B cell (primary cell): Measurements from ENCODE around the gene SUSD2. TPM values are rescaled to one million over a fixed set of nuclear protein-coding genes. Genes with fewer than 3 reads are reported as not detected.

Experiments used
- ATAC-seq: fragments of 200-7000 bp; cut with Tn5 transposase; one replicate; pipeline ENCODE4 v1.10.0; 2021; ENCODE audit warnings: low read depth, mild to moderate bottlenecking, moderate number of reproducible peaks, moderate library complexity
- CTCF ChIA-PET: fragments of 350-600 bp; sonication (Branson Sonifier 250); formaldehyde crosslinking; loops from one replicate; lab custom pipeline; 2021; ENCODE audit warnings: antibody characterized with exemption, inconsistent platforms; lab: Charles Lee
- POLR2A ChIA-PET: fragments of 350-600 bp; sonication (Branson Sonifier 250); formaldehyde crosslinking; loops from one replicate; lab custom pipeline; 2021; ENCODE audit warnings: antibody characterized with exemption; lab: Charles Lee
- DNase-seq: peaks from one replicate; pipeline ENCODE4 v3.0.0; 2013
- H2AFZ ChIP-seq: 2 replicates; pipeline ENCODE4 v1.6.1; 2012; ENCODE audit warnings: mild to moderate bottlenecking, low read depth, low read length; ENCODE audit not compliant: insufficient read depth, poor library complexity, severe bottlenecking
- H3K27ac ChIP-seq, 2 donors: 1 replicate in 1 of 2; 2 replicates in 1 of 2; pipeline ENCODE4 v1.5.1; 2012 to 2013; ENCODE audit warnings: low read length in 2 of 2, mild to moderate bottlenecking in 2 of 2, moderate library complexity in 1 of 2
- H3K27me3 ChIP-seq, 4 experiments: fragments of 200-600 bp in 1 of 4; sonication (generic) in 1 of 4; replicated peaks in 1 of 4; 1 replicate in 2 of 4; 2 replicates in 2 of 4; pipeline versions ENCODE4 v1.6.1 to v1.7.0; 2013 to 2016; ENCODE audit warnings: low read length in 3 of 4, mild to moderate bottlenecking in 2 of 4, mixed read lengths in 1 of 4, moderate library complexity in 1 of 4; ENCODE audit not compliant: insufficient read depth in 4 of 4, control insufficient read depth in 3 of 4; ENCODE audit errors: control extremely low read depth in 1 of 4
- H3K36me3 ChIP-seq, 2 experiments: replicated peaks in 1 of 2; 1 replicate in 1 of 2; 2 replicates in 1 of 2; pipeline versions ENCODE4 v1.6.1 to v1.7.1; 2013; ENCODE audit warnings: low read length in 1 of 2; ENCODE audit not compliant: insufficient read depth in 2 of 2, control insufficient read depth in 1 of 2; ENCODE audit errors: control extremely low read depth in 1 of 2, extremely low read depth in 1 of 2
- H3K4me1 ChIP-seq, 2 donors: fragments of 200-600 bp in 1 of 2; sonication (generic) in 1 of 2; 1 replicate in 1 of 2; 2 replicates in 1 of 2; pipeline versions ENCODE4 v1.5.1 to v1.6.1; 2013 to 2017; ENCODE audit warnings: low read length in 2 of 2; ENCODE audit not compliant: control insufficient read depth in 2 of 2, insufficient read depth in 2 of 2
- H3K4me2 ChIP-seq: replicated peaks from 2 replicates; pipeline ENCODE3; 2012; ENCODE audit warnings: mild to moderate bottlenecking, low read depth, low read length; ENCODE audit not compliant: poor library complexity, severe bottlenecking
- H3K4me3 ChIP-seq, 5 experiments: fragments of 200-600 bp in 1 of 5; sonication (generic) in 1 of 5; 1 replicate in 3 of 5; 2 replicates in 2 of 5; pipeline versions ENCODE4 v1.5.1 to v1.7.0; 2011 to 2016; ENCODE audit warnings: low read length in 4 of 5, mild to moderate bottlenecking in 4 of 5, low read depth in 2 of 5, control low read depth in 1 of 5, moderate library complexity in 1 of 5; ENCODE audit not compliant: insufficient read depth in 1 of 5; ENCODE audit errors: control extremely low read depth in 1 of 5, extremely low read depth in 1 of 5
- H3K79me2 ChIP-seq: fragments of 200-600 bp; sonication (generic); one replicate; pipeline ENCODE4 v1.6.0; 2016; ENCODE audit warnings: low read length; ENCODE audit not compliant: control insufficient read depth, insufficient read depth
- H3K9ac ChIP-seq: fragments of 200-600 bp; sonication (generic); 2 replicates; pipeline ENCODE4 v1.6.1; 2017; ENCODE audit warnings: mild to moderate bottlenecking, low read length, moderate library complexity
- H3K9me3 ChIP-seq, 3 donors: one replicate each; pipeline versions ENCODE4 v1.6.1 to v1.7.1; 2013; ENCODE audit warnings: low read length in 2 of 3; ENCODE audit not compliant: control insufficient read depth in 2 of 3, insufficient read depth in 1 of 3; ENCODE audit errors: control extremely low read depth in 1 of 3
- H4K20me1 ChIP-seq: 2 replicates; pipeline ENCODE4 v1.6.0; 2012; ENCODE audit warnings: mild to moderate bottlenecking, low read length; ENCODE audit not compliant: insufficient read depth, control insufficient read depth, poor library complexity, severe bottlenecking
- H3K27ac Mint-ChIP-seq: one replicate; pipeline ENCODE4 v1.8.0; 2021; ENCODE audit warnings: mixed read lengths
- H3K27me3 Mint-ChIP-seq: one replicate; pipeline ENCODE4 v1.8.0; 2021; ENCODE audit warnings: mixed read lengths
- H3K4me1 Mint-ChIP-seq: one replicate; pipeline ENCODE4 v1.8.0; 2021; ENCODE audit warnings: mixed read lengths
- H3K4me3 Mint-ChIP-seq: one replicate; pipeline ENCODE4 v1.8.0; 2021; ENCODE audit warnings: mixed read lengths
- H3K9me3 Mint-ChIP-seq: one replicate; pipeline ENCODE4 v1.8.0; 2022; ENCODE audit warnings: mixed read lengths; ENCODE audit not compliant: insufficient read depth
- EZH2 ChIP-seq: IDR thresholded peaks from 2 replicates; pipeline ENCODE4 v1.6.1; 2012; ENCODE audit warnings: borderline replicate concordance, low read depth, mild to moderate bottlenecking, moderate library complexity, low read length; ENCODE audit not compliant: insufficient read depth, poor library complexity, severe bottlenecking
- WGBS: methylation state at CpG from one replicate; pipeline ENCODE4 v1.1.5; 2013; ENCODE audit warnings: missing lambda C conversion rate; ENCODE audit not compliant: insufficient coverage; 5-methylcytosine and 5-hydroxymethylcytosine counted together
- intact Hi-C: fragments of 100-400 bp; cut with micrococcal nuclease; formaldehyde crosslinking; loops from one replicate; pipeline ENCODE4 v1.10.0; 2022
- polyA plus RNA-seq: library from polyadenylated mRNA; depleted of rRNA; stranded (reverse); fragments of >200 nt; gene quantifications from 2 replicates; pipeline ENCODE4 v1.2.3, GENCODE V29; 2012
- total RNA-seq, 2 donors: library from RNA; stranded (reverse); fragments of 120-200 nt in 1 of 2; gene quantifications; 1 replicate in 1 of 2; 2 replicates in 1 of 2; pipeline versions ENCODE4 v1.2.3 to v1.2.4, GENCODE V29; 2013 to 2022
- TF ChIP-seq, protein P1 (sequence below): fragments of 200-600 bp; IDR thresholded peaks from one replicate; pipeline ENCODE4 v1.8.0; 2022; ENCODE audit warnings: antibody characterized with exemption, mild to moderate bottlenecking

SUSD2 gene
- total and polyA plus RNA-seq, 2 donors (not counting 1 experiment from before 2014, with no cell fraction given): 0.30 to 0.48 TPM

DNA sequence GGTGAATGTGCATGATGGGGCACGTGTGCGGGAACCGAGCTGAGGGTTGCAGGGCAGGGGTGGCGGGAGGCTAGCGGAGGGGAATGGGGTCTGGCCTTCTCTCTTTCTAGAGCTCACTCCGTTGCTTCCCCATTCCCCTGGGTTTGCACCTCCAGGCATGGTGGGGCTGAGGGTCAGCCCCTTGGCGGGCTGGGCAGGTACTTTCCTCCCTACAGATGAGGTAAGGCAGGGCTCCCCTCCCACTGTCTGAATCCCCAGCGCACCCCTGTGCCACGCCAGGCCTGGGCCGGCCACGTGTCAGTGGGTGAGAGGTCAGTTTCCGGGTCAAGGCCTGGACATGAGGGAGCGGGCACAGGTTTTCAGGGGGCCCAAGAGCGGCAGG, 8.9 kb downstream of the SUSD2 start:
- POLR2A ChIA-PET: no interaction called here
- Histone ChIP-seq H3K9me3 (no peaks in the 10 kb centered on the region), H4K20me1 (no peaks in the 10 kb centered on the region), H3K36me3 (no peaks in the 10 kb centered on the region), H3K9ac (no peak overlapping the region), H3K4me3 (no peak overlapping the region), H3K27ac (no peak overlapping the region), H2AFZ (no peak overlapping the region), H3K27me3 (no peaks in the 10 kb centered on the region), H3K79me2 (no peaks in the 10 kb centered on the region), H3K4me2 (no peak overlapping the region), H3K4me1 (peaks cover 0 to 9% of the 10 kb centered on the region in 2 donors)
- no peak for DNase-seq
- Mint-ChIP-seq H3K27ac (no peak overlapping the region), H3K27me3 (no peaks in the 10 kb centered on the region), H3K9me3 (no peaks in the 10 kb centered on the region), H3K4me1 (no peaks in the 10 kb centered on the region), H3K4me3 (no peak overlapping the region)
- CTCF ChIA-PET: interaction anchor here (1.2 to 2.3 kb wide), 2 partner anchors 41 to 57 kb away, joined by 4 to 7 read pairs; no protein-coding TSS in a partner anchor
- WGBS: 90% methylated on average over 13 of the region's 14 CpGs
- no peak for ATAC-seq
- no peak for TF ChIP-seq EZH2
- TF ChIP-seq, protein P1, sequence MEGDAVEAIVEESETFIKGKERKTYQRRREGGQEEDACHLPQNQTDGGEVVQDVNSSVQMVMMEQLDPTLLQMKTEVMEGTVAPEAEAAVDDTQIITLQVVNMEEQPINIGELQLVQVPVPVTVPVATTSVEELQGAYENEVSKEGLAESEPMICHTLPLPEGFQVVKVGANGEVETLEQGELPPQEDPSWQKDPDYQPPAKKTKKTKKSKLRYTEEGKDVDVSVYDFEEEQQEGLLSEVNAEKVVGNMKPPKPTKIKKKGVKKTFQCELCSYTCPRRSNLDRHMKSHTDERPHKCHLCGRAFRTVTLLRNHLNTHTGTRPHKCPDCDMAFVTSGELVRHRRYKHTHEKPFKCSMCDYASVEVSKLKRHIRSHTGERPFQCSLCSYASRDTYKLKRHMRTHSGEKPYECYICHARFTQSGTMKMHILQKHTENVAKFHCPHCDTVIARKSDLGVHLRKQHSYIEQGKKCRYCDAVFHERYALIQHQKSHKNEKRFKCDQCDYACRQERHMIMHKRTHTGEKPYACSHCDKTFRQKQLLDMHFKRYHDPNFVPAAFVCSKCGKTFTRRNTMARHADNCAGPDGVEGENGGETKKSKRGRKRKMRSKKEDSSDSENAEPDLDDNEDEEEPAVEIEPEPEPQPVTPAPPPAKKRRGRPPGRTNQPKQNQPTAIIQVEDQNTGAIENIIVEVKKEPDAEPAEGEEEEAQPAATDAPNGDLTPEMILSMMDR: no peak
- intact Hi-C loops: no loop called here

DNA sequence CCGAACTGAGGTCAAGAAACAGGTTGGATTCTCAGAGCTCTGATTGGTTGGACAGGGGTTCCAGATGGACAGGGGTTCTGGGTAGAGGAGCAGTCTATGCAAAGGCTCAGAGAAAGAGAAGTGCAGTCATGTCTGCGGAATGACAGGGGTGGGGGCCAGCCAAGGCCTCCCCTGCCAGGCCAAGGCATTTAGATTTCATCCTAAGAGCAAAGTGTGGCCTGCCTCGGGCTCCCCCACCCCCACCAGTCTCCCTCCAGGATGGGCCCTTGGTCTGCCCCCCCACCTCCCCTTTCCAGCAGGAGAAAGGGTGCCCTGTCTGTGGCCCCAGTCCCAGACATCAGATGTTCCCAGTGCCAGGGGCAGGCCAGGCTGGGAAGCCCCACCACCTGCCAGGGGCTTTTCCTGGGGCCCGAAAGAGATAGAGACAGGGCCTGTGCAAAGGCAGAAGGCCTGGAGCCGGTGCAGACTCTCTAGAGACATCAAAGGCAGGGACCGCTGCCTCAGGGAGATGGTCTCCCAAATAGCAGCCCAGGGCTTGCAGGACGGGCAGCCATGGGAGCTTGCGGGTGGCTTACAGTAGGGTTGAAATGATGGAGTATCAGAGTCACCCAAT, 9.4 kb downstream of the SUSD2 start:
- H4K20me1 ChIP-seq: no peaks in the 10 kb centered on the region
- H3K4me2 ChIP-seq: no peak overlapping the region
- H2AFZ ChIP-seq: no peak overlapping the region
- Mint-ChIP-seq H3K27ac (no peak overlapping the region), H3K4me3 (no peak overlapping the region), H3K27me3 (no peaks in the 10 kb centered on the region), H3K9me3 (no peaks in the 10 kb centered on the region), H3K4me1 (no peaks in the 10 kb centered on the region)
- no peak overlapping the region for H3K27ac ChIP-seq
- H3K36me3 ChIP-seq: no peaks in the 10 kb centered on the region
- ATAC-seq (no peak), DNase-seq (no peak)
- no peak overlapping the region for H3K9ac ChIP-seq
- H3K79me2 ChIP-seq: no peaks in the 10 kb centered on the region
- WGBS: 95% methylated on average over 8 of the region's 8 CpGs
- no peak overlapping the region for H3K4me3 ChIP-seq
- H3K27me3 ChIP-seq: no peaks in the 10 kb centered on the region
- no peaks in the 10 kb centered on the region for H3K9me3 ChIP-seq
- intact Hi-C loops: no loop called here
- ChIA-PET CTCF (interaction anchor here (1.2 to 2.3 kb wide), 2 partner anchors 41 to 57 kb away, joined by 4 to 7 read pairs; no protein-coding TSS in a partner anchor), POLR2A (no interaction called here)
- H3K4me1 ChIP-seq: peaks cover 0 to 9% of the 10 kb centered on the region in 2 donors
- TF ChIP-seq, protein P1: no peak
- no peak for TF ChIP-seq EZH2
